Bronchial epithelial cell (primary cell): ENCODE measurements around the gene PPP1R14C. TPM values are rescaled to one million over a fixed set of nuclear protein-coding genes. Genes with fewer than 3 reads are reported as not detected.
"Not testable (repeated sequence)": the region's sequence is repeated elsewhere in the genome, so short reads cannot be mapped to it uniquely, and the experiment has no call there.

ENCODE experiments used
- DNase-seq: peaks from one replicate; pipeline ENCODE4 v3.0.0-alpha.2; 2010; ENCODE audit warnings: low read depth
- FAIRE-seq: peaks from 2 replicates; lab custom pipeline; 2011; peaks lifted over from hg19 to GRCh38; lab: Jason Lieb, UNC
- H3K27me3 ChIP-seq: 2 replicates; pipeline ENCODE4 v1.5.1; 2011; ENCODE audit warnings: low read length; ENCODE audit not compliant: control insufficient read depth, insufficient read depth
- H3K36me3 ChIP-seq: 2 replicates; pipeline ENCODE4 v1.5.1; 2011; ENCODE audit warnings: low read length; ENCODE audit not compliant: control insufficient read depth, insufficient read depth
- H3K4me3 ChIP-seq: 2 replicates; pipeline ENCODE4 v1.5.1; 2011; ENCODE audit warnings: mild to moderate bottlenecking, low read depth, low read length, control low read depth
- total RNA-seq: library from RNA; depleted of rRNA; stranded (reverse); fragments of >200 nt; gene quantifications from 2 replicates; pipeline ENCODE4 v1.2.1, GENCODE V29; 2014
- TF ChIP-seq, protein P1 (sequence below): IDR thresholded peaks from 2 replicates; pipeline ENCODE4 v1.5.1; 2011; ENCODE audit warnings: mild to moderate bottlenecking, moderate library complexity, low read length, control low read depth, inconsistent platforms; ENCODE audit not compliant: insufficient read depth, severe bottlenecking

The PPP1R14C gene
- total RNA-seq, 1 donor from 2014 or later = 72.1 TPM

DNA sequence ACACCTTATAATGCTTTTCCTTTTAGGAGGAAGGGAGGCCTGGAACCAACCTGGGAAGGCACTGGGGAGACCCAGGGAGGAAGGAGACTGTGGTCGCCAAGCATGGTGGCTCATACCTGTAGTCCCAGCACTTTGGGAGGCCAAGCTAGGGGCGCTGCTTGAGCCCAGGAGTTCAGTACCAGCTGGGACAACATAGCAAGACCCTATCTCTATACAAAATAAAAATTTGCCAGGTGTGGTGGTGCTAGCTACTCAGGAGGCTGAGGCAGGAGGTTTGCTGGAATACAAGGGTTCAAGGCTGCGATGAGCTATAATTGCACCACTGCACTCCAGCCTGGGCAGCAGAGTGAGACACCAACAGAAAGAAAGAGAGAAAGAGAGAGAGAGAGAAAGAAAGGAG, 36.2 kb downstream of the PPP1R14C start:
- peaks cover 5% of the 10 kb centered on the region for H3K36me3 ChIP-seq
- H3K4me3 ChIP-seq = no peak overlapping the region
- TF ChIP-seq, protein P1, sequence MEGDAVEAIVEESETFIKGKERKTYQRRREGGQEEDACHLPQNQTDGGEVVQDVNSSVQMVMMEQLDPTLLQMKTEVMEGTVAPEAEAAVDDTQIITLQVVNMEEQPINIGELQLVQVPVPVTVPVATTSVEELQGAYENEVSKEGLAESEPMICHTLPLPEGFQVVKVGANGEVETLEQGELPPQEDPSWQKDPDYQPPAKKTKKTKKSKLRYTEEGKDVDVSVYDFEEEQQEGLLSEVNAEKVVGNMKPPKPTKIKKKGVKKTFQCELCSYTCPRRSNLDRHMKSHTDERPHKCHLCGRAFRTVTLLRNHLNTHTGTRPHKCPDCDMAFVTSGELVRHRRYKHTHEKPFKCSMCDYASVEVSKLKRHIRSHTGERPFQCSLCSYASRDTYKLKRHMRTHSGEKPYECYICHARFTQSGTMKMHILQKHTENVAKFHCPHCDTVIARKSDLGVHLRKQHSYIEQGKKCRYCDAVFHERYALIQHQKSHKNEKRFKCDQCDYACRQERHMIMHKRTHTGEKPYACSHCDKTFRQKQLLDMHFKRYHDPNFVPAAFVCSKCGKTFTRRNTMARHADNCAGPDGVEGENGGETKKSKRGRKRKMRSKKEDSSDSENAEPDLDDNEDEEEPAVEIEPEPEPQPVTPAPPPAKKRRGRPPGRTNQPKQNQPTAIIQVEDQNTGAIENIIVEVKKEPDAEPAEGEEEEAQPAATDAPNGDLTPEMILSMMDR = no peak
- H3K27me3 ChIP-seq = no peaks in the 10 kb centered on the region
- DNase-seq = no peak
- no peak for FAIRE-seq

DNA sequence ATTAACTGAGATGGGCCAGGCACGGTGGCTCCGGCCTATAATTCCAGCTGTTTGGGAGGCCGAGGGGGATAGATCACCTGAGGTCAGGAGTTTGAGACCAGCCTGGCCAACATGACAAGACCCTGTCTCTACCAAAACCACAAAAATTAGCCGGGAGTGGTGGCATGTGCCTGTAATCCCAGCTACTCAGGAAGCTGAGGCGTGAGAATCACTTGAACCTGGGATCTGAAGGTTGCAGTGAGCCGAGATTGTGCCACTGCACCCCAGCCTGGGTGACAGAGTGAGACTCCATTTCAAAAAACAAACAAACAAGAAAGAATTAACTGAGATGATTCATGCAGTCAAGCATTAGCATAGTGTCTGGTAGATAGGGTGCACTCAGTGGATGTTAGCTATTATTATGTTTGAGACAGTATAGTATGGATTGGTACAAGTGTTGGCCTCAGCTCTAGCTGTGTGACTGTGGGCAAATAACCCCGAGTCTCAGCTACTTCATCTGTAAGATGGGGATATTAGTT, 37.1 kb downstream of the PPP1R14C start:
- DNase-seq = peak; percentile 38
- not testable (repeated sequence) for FAIRE-seq, H3K4me3 ChIP-seq, H3K27me3 ChIP-seq, H3K36me3 ChIP-seq

DNA sequence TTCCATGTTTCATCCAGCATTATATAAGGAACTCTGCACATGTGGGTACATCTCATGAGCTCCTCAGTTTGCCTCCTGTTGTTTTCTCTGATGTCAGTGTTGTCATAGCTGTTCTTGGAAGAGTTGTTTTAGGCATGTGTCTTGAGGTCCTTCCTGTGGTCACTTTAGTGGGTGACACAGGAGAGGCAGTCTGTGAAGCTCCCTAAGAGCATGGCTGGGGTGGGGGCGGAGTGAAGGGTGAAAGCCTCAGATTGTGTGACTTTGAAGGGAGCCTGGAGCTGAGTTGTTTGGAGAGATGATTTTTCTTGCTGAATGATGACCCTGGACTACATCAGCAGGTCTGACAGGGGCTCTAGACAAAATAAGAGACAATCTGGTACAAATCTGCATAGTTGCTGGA, 37.7 kb downstream of the PPP1R14C start:
- peaks cover 8% of the 10 kb centered on the region for H3K36me3 ChIP-seq
- no peak for DNase-seq
- no peak for FAIRE-seq
- no peaks in the 10 kb centered on the region for H3K27me3 ChIP-seq
- TF ChIP-seq, protein P1 = no peak
- H3K4me3 ChIP-seq = no peak overlapping the region

DNA sequence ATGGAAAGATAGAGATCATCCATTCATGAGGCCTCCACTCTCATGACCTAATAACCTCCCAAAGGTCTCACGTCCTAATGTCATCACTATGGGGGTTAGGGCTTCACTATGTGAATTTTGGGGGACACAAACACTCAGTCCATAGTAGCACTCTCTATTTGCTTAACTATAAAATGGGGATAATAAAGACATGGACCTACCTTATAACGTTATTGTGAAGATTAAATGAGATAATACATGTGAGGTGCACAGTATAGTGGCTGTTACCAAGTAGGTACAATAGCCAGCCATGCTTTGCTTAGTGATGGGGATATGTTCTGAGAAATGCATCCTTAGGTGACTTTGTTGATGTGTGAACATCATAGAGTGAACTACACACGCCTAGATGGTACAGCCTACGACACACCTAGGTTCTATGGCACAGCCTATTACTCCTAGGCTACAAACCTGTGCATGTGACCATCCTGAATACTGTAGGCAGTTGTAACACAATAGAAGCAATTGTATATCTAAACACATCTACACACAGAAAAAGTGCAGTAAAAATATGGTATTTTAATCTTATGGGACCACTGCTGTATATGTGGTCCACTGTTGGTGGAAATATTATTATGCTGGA, 39.7 kb downstream of the PPP1R14C start:
- Histone ChIP-seq H3K4me3 (no peak overlapping the region), H3K36me3 (peaks cover 3% of the 10 kb centered on the region), H3K27me3 (no peaks in the 10 kb centered on the region)
- FAIRE-seq (no peak), DNase-seq (no peak)
- TF ChIP-seq, protein P1 = no peak

DNA sequence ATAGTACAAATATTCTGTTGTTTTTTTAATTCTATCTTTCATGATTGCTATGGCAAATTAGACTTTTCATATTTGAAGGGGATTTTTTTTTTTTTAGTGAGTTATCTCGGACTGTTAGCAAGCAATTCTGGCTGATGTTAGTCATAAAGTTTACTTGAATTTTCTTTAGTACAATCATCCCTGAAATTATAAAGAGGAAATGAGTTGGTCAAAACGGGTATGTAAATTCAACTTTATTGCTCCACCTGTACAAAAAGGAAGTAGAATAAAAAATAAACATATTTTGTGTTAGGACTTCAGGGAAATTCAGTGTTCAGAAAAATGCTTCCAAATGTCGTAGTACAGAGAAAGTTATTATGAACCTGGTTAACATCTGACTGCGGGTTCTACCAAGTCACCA, 40.3 kb downstream of the PPP1R14C start:
- no peaks in the 10 kb centered on the region for H3K27me3 ChIP-seq
- peak; percentile 41 for DNase-seq
- H3K36me3 ChIP-seq = peaks cover 3% of the 10 kb centered on the region
- TF ChIP-seq, protein P1 = no peak
- H3K4me3 ChIP-seq = no peak overlapping the region
- no peak for FAIRE-seq

DNA sequence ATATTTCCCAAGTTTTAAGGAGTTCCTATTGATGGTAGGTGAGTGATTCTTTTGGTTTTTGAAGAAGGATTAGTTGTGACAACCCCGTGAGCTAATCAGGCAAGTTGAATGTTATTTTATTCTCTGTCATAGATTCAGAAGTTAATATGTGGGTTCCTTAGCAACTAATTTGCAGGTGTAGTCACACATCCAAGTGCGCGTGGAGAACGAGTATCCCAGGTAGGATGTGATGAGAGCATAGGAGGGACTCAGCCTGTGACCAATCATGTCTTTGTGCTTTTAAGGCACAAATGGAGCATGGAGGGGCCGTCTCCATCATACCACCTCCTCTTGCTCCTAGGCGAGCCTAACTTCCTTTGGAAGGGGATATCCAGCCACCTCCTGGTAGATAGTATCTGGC, 41.1 kb downstream of the PPP1R14C start:
- no peak for DNase-seq
- Histone ChIP-seq H3K36me3 (peaks cover 3% of the 10 kb centered on the region), H3K27me3 (no peaks in the 10 kb centered on the region), H3K4me3 (no peak overlapping the region)
- TF ChIP-seq, protein P1 = no peak
- no peak for FAIRE-seq
